K562 (cell line): ENCODE measurements around the gene CNIH3. TPM values are rescaled to one million over a fixed set of nuclear protein-coding genes. Genes with fewer than 3 reads are reported as not detected.

Source experiments
- ATAC-seq: fragments of 200-7000 bp; cut with Tn5 transposase; 3 replicates; pipeline ENCODE4 v1.9.1; 2020; ENCODE audit warnings: moderate library complexity
- BruUV-seq: library from RNA; stranded (reverse); fragments of 400-500 nt; replicated peaks from 2 replicates; lab custom pipeline; 2021; lab: Mats Ljungman, UMichigan
- CTCF ChIA-PET: fragments of 300-600 bp; formaldehyde crosslinking; extraction: SDS; loops from one replicate; lab custom pipeline; 2021; ENCODE audit warnings: low intra/inter-chr PET ratio; lab: Yijun Ruan, JAX
- POLR2A ChIA-PET: fragments of 300-600, 350-650 bp; sonication (Branson Sonifier 250); formaldehyde crosslinking; extraction: SDS; loops from one replicate; lab custom pipeline; 2021; ENCODE audit warnings: antibody characterized with exemption, inconsistent platforms; lab: Yijun Ruan, JAX
- DNase-seq, 4 experiments: peaks; one replicate each; pipeline versions ENCODE4 v3.0.0 to v3.0.0-alpha.2; 2011 to 2018; ENCODE audit warnings: low spot score in 3 of 4, mixed read lengths in 3 of 4; ENCODE audit errors: extremely low read depth in 1 of 4
- FAIRE-seq: peaks from 2 replicates; lab custom pipeline; 2011; peaks lifted over from hg19 to GRCh38; lab: Jason Lieb, UNC
- H2AFZ ChIP-seq: 2 replicates; pipeline ENCODE4 v1.6.0; 2011; ENCODE audit warnings: low read depth, low read length, control low read depth, inconsistent platforms
- H3K27ac ChIP-seq: fragments of 200-600 bp; 3 replicates; pipeline ENCODE4 v1.8.0; 2011; ENCODE audit warnings: low read depth, mild to moderate bottlenecking, control low read depth, inconsistent platforms, low read length, moderate library complexity, mixed read lengths; ENCODE audit errors: extremely low read depth
- H3K27me3 ChIP-seq, 2 experiments: fragments of 300-600 bp in 1 of 2; 2 replicates in 1 of 2; 3 replicates in 1 of 2; pipeline versions ENCODE4 v1.6.0 to v1.8.0; 2011; ENCODE audit warnings: inconsistent platforms in 2 of 2, low read length in 2 of 2, mild to moderate bottlenecking in 1 of 2, mixed read lengths in 1 of 2, moderate library complexity in 1 of 2; ENCODE audit not compliant: control insufficient read depth in 2 of 2, insufficient read depth in 2 of 2
- H3K36me3 ChIP-seq: fragments of 300-600 bp; 3 replicates; pipeline ENCODE4 v1.8.0; 2011; ENCODE audit warnings: mild to moderate bottlenecking, low read length, inconsistent platforms; ENCODE audit not compliant: control insufficient read depth, insufficient read depth
- H3K4me1 ChIP-seq, 2 experiments: fragments of 200-600 bp in 1 of 2; replicated peaks in 1 of 2; 2 replicates in 1 of 2; 3 replicates in 1 of 2; pipeline versions ENCODE4 v1.5.1 to v1.8.0; 2011; ENCODE audit warnings: inconsistent platforms in 2 of 2, low read length in 2 of 2, mild to moderate bottlenecking in 1 of 2, mixed read lengths in 1 of 2, moderate library complexity in 1 of 2; ENCODE audit not compliant: control insufficient read depth in 2 of 2, insufficient read depth in 2 of 2
- H3K4me2 ChIP-seq: 2 replicates; pipeline ENCODE4 v1.6.1; 2011; ENCODE audit warnings: low read length, control low read depth, inconsistent platforms, mixed read lengths; ENCODE audit not compliant: insufficient read depth
- H3K4me3 ChIP-seq: fragments of 200-600 bp; sonication (generic), shearing (Covaris generic); 2 replicates; pipeline ENCODE4 v1.5.1; 2016; ENCODE audit warnings: control low read depth, inconsistent platforms
- H3K79me2 ChIP-seq: fragments of 200-600 bp; 3 replicates; pipeline ENCODE4 v1.8.0; 2011; ENCODE audit warnings: low read length, inconsistent platforms; ENCODE audit not compliant: control insufficient read depth, insufficient read depth
- H3K9ac ChIP-seq, 2 experiments: 2 replicates each; pipeline versions ENCODE4 v1.6.0 to v1.6.1; 2011; ENCODE audit warnings: low read depth in 2 of 2, low read length in 2 of 2, control low read depth in 1 of 2, inconsistent platforms in 1 of 2, mild to moderate bottlenecking in 1 of 2, mixed read lengths in 1 of 2; ENCODE audit not compliant: insufficient read depth in 1 of 2
- H3K9me1 ChIP-seq: one replicate; pipeline ENCODE4 v1.6.0; 2011; ENCODE audit warnings: inconsistent platforms, mild to moderate bottlenecking, low read length, moderate library complexity; ENCODE audit not compliant: control insufficient read depth, insufficient read depth
- H3K9me3 ChIP-seq: replicated peaks from 2 replicates; pipeline ENCODE4 v1.5.1; 2011; ENCODE audit warnings: low read depth, low read length, inconsistent platforms; ENCODE audit not compliant: control insufficient read depth, insufficient read depth
- H4K20me1 ChIP-seq: replicated peaks from 2 replicates; pipeline ENCODE4 v1.6.1; 2011; ENCODE audit warnings: low read length, inconsistent platforms, mixed read lengths; ENCODE audit not compliant: control insufficient read depth, insufficient read depth
- CAMTA2 ChIP-seq: fragments of 250-450 bp; sonication (Bioruptor Pico); conservative IDR thresholded peaks from 2 replicates; pipeline ENCODE4 v1.5.1; 2022
- DNMT1 ChIP-seq: fragments of 450-650 bp; IDR thresholded peaks from 2 replicates; pipeline ENCODE4 v1.6.1; 2016; ENCODE audit warnings: antibody characterized with exemption, mild to moderate bottlenecking
- HDAC2 ChIP-seq: fragments of 450-650 bp; IDR thresholded peaks from 2 replicates; pipeline ENCODE4 v1.6.1; 2016; ENCODE audit warnings: mild to moderate bottlenecking
- HOXB6 ChIP-seq: fragments of 250-450 bp; sonication (Bioruptor Pico); IDR thresholded peaks from 2 replicates; pipeline ENCODE4 v1.5.1; 2022; ENCODE audit warnings: mild to moderate bottlenecking, borderline replicate concordance
- MECOM ChIP-seq: fragments of 250-450 bp; sonication (Bioruptor Pico); IDR thresholded peaks from 2 replicates; pipeline ENCODE4 v1.8.0; 2022; ENCODE audit warnings: inconsistent platforms
- PHF20 ChIP-seq: fragments of 450-650 bp; IDR thresholded peaks from 2 replicates; pipeline ENCODE4 v1.6.1; 2018; ENCODE audit not compliant: partially characterized antibody
- RBM34 ChIP-seq: fragments of 200-400 bp; formaldehyde crosslinking; IDR thresholded peaks from 2 replicates; pipeline ENCODE4 v1.6.1; 2018; ENCODE audit warnings: low read length, borderline replicate concordance; ENCODE audit not compliant: insufficient read depth
- U2AF1 ChIP-seq: fragments of 200-400 bp; formaldehyde crosslinking; optimal IDR thresholded peaks from 2 replicates; pipeline ENCODE3; 2017; ENCODE audit warnings: mild to moderate bottlenecking, low read depth, low read length, moderate library complexity
- ZKSCAN3 ChIP-seq: fragments of 250-450 bp; sonication (Bioruptor Pico); IDR thresholded peaks from 2 replicates; pipeline ENCODE4 v1.4.0; 2020
- WGBS: fragments of 100-300 bp; shearing (Covaris generic); methylation state at CpG from one replicate; pipeline ENCODE4 v1.1.6; 2016; ENCODE audit warnings: low coverage, mixed read lengths; ENCODE audit not compliant: insufficient coverage; ENCODE audit errors: missing lambda C conversion rate; 5-methylcytosine and 5-hydroxymethylcytosine counted together
- in situ Hi-C: fragments of 300-500 bp; cut with MboI; formaldehyde crosslinking; loops from 4 replicates; pipeline ENCODE4 v1.15.0; 2018; ENCODE audit warnings: inconsistent platforms, mixed read lengths
- intact Hi-C: fragments of 100-400 bp; cut with micrococcal nuclease; formaldehyde crosslinking; loops from 2 replicates; pipeline ENCODE4 v1.14.2; 2022
- polyA plus RNA-seq, 8 experiments: library from polyadenylated mRNA; depleted of rRNA in 4 of 8; stranded (reverse) in 5 of 8; unstranded in 3 of 8; fragments of >200 nt; fragmentation: Nextera tagmentation in 2 of 8; fragmentation: Illumina TruSeq in 1 of 8; extraction: Ambion mirVana in 2 of 8; extraction: Trizol in 1 of 8; gene quantifications; 2 replicates each; pipeline versions ENCODE4 v1.2.1 to v1.2.3, GENCODE V29; 2011 to 2014; ENCODE audit warnings: inconsistent platforms in 1 of 8, missing spikeins in 1 of 8
- total RNA-seq, 7 experiments: library from RNA; depleted of rRNA in 6 of 7; stranded (reverse); fragments of >200 nt in 6 of 7; fragmentation: Illumina TruSeq in 2 of 7; extraction: Trizol in 2 of 7; gene quantifications; 2 replicates each; pipeline versions ENCODE4 v1.2.1 to v1.2.3, GENCODE V29; 2011 to 2021; ENCODE audit warnings: low replicate concordance in 1 of 7
- TF ChIP-seq, protein P1 (sequence below): fragments of 450-650 bp; IDR thresholded peaks from 2 replicates; pipeline ENCODE4 v1.6.1; 2016; ENCODE audit warnings: missing biosample characterization, missing genetic modification characterization
- TF ChIP-seq, protein P2 (sequence below): sonication (generic); formaldehyde crosslinking; IDR thresholded peaks from 2 replicates; pipeline ENCODE4 v1.8.1; 2022; ENCODE audit warnings: missing genetic modification reagents

Gene CNIH3
- total and polyA plus RNA-seq, 9 of the 15 experiments (the other 6 are each of a cell fraction or from before 2014, with no cell fraction given) = 0.14 to 1.8 (median 0.79) TPM

DNA sequence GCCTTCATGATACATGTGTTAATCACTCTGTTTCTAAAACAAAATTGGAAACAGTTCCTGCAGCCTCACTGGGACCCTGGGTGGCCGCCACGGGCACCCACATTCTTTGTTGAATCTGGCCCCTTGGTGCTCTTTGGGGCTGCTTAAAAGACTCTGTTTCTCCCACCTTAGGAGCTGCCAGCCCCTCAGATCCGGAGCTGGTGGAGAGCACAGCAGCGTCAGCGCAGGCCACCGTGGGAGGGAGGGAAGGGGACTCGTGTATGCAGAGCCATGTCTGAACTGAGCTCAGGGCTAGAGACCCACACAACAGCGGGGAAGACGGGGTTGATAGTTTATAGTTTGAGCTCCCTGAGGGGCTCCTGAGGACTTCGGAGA lies 121.2 kb downstream of the CNIH3 start:
- BruUV-seq = no TSS peak
- POLR2A ChIA-PET = interaction anchor here (0.7 kb wide), 1 partner anchor 562 kb away, joined by 3 read pairs; no protein-coding TSS in a partner anchor
- WGBS = under 1% methylated on average over 10 of the region's 10 CpGs

More for the DNA sequence above, 121.2 kb downstream of the CNIH3 start:
- no peak overlapping the region for H3K4me3 ChIP-seq
- DNase-seq (no peak), ATAC-seq (no peak), FAIRE-seq (no peak)
- H4K20me1 ChIP-seq = peaks cover 2% of the 10 kb centered on the region; the same call in 1 of the 2 replicates
- H3K79me2 ChIP-seq = no peaks in the 10 kb centered on the region
- no peak overlapping the region for H3K4me2 ChIP-seq
- H3K27me3 ChIP-seq = peaks cover 23 to 53% of the 10 kb centered on the region in 2 experiments
- H3K36me3 ChIP-seq = no peaks in the 10 kb centered on the region
- H3K27ac ChIP-seq = no peak overlapping the region
- no peak overlapping the region for H3K9ac ChIP-seq
- in situ Hi-C loops = no loop called here
- CTCF ChIA-PET = no interaction called here
- H3K9me1 ChIP-seq = no peaks in the 10 kb centered on the region
- no peaks in the 10 kb centered on the region for H3K9me3 ChIP-seq
- no peaks in the 10 kb centered on the region for H3K4me1 ChIP-seq
- TF ChIP-seq HDAC2 (no peak), ZKSCAN3 (CRISPR knock-in tag) (no peak), CAMTA2 (CRISPR knock-in tag) (no peak), HOXB6 (CRISPR knock-in tag) (no peak), DNMT1 (no peak), PHF20 (no peak), MECOM (CRISPR knock-in tag) (no peak), U2AF1 (no peak), RBM34 (no peak)
- TF ChIP-seq, protein P1, sequence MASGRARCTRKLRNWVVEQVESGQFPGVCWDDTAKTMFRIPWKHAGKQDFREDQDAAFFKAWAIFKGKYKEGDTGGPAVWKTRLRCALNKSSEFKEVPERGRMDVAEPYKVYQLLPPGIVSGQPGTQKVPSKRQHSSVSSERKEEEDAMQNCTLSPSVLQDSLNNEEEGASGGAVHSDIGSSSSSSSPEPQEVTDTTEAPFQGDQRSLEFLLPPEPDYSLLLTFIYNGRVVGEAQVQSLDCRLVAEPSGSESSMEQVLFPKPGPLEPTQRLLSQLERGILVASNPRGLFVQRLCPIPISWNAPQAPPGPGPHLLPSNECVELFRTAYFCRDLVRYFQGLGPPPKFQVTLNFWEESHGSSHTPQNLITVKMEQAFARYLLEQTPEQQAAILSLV (tag) = no peak
- TF ChIP-seq, protein P2, sequence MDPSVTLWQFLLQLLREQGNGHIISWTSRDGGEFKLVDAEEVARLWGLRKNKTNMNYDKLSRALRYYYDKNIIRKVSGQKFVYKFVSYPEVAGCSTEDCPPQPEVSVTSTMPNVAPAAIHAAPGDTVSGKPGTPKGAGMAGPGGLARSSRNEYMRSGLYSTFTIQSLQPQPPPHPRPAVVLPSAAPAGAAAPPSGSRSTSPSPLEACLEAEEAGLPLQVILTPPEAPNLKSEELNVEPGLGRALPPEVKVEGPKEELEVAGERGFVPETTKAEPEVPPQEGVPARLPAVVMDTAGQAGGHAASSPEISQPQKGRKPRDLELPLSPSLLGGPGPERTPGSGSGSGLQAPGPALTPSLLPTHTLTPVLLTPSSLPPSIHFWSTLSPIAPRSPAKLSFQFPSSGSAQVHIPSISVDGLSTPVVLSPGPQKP (CRISPR knock-in tag) = no peak
- H2AFZ ChIP-seq = no peak overlapping the region
- intact Hi-C loops = loop anchor here (10.0 kb wide), 1 partner anchor 223 kb away; no protein-coding TSS in a partner anchor
